ENCODE results near the gene ADAT1.

The ADAT1 gene, protein sequence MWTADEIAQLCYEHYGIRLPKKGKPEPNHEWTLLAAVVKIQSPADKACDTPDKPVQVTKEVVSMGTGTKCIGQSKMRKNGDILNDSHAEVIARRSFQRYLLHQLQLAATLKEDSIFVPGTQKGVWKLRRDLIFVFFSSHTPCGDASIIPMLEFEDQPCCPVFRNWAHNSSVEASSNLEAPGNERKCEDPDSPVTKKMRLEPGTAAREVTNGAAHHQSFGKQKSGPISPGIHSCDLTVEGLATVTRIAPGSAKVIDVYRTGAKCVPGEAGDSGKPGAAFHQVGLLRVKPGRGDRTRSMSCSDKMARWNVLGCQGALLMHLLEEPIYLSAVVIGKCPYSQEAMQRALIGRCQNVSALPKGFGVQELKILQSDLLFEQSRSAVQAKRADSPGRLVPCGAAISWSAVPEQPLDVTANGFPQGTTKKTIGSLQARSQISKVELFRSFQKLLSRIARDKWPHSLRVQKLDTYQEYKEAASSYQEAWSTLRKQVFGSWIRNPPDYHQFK

DNA sequence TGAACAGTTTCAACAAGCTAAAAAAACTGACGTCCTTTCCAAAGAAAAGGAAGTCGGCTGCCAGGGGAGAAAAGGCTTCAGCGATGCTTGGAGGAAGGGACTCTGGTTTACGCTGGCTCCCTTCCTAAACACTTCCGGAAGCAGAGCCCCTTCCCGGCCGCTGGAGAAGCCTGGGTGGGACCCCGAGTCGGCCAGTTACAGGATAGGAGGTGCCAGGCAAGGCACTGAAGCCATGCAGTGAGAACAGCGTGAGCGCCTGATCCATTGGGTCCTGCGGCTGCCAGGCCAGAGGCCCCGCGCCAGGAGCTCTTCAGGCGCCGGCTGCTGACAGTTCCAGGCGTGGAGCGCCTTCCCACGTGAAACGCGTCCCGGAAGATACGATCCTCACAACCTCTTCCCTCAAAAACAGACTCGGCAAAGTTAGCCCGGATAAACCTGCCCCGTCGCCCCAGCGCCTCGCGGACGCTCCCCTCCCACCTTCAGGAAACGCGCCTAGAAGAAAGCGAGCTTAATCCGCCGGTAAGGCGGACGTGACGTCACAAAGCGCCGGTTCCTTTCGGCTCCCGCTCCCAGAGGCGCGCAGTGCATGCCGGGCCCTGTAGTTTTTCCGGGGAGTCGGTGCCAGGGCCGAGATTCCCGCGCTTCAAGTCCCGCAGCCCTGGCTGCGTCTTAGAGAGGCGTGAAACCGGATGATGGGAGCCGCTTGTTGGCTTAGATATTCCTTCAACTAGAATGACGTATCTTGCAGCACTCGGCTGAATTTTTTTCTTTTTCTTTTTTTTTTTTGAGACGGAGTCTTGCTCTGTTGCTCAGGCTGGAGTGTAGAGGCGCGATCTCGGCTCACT is at the start of gene ADAT1:
Gene ADAT1, minus strand, starts transcription at position 521 of the 845 bp plus-strand sequence. CDS start 2,482 bp downstream, outside the sequence.
- H3K27me3 ChIP-seq (ENCODE audit: insufficient read depth, insufficient read length): no peaks in the 10 kb centered on the region
- H3K9me3 ChIP-seq (ENCODE audit: insufficient read depth, low read length): no peaks in the 10 kb centered on the region
- H3K9ac ChIP-seq (ENCODE audit: insufficient read length, low read depth): peak within 1 kb of the TSS; percentile 97
- no peaks in the 10 kb centered on the region for H3K4me1 ChIP-seq (ENCODE audit: insufficient read depth, insufficient read length)
- TF ChIP-seq YY1 (IDR thresholded peaks at IDR 0.05; ENCODE audit: insufficient read depth, insufficient read length) (no peak), ZNF274 (IDR thresholded peaks at IDR 0.05; ENCODE audit: low read depth, low read length) (no peak)
- peak; percentile 98 for DNase-seq (ENCODE audit: low read depth, low spot score)
- H3K4me3 ChIP-seq (ENCODE audit: insufficient read length, low read depth): peak within 1 kb of the TSS; percentile 98
- peaks cover 65% of the 10 kb centered on the region for H3K36me3 ChIP-seq (ENCODE audit: insufficient read depth, insufficient read length, low read length)

DNA sequence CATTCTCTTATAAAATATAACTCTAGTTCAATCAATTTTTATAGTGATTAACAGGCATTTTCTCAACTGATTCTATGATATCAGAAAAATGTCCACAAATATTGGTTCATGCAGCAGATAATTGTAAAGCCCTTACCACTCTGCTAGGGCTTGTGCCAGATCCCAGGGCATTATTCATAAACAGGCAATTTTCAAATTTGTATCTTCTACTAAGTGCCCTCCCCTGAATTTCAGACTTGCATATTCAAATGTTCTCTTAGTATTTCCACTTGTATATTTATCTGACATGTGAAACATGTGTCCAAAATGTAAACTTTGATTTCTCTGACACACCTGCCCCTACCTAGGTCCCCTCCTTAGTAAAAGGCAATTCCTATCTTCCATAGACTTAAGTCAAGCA is 44.4 kb upstream of the ADAT1 start:
- TF ChIP-seq ZNF274 (IDR thresholded peaks at IDR 0.05; ENCODE audit: low read depth, low read length): no peak
- no peak for DNase-seq (ENCODE audit: low read depth, low spot score)

DNA sequence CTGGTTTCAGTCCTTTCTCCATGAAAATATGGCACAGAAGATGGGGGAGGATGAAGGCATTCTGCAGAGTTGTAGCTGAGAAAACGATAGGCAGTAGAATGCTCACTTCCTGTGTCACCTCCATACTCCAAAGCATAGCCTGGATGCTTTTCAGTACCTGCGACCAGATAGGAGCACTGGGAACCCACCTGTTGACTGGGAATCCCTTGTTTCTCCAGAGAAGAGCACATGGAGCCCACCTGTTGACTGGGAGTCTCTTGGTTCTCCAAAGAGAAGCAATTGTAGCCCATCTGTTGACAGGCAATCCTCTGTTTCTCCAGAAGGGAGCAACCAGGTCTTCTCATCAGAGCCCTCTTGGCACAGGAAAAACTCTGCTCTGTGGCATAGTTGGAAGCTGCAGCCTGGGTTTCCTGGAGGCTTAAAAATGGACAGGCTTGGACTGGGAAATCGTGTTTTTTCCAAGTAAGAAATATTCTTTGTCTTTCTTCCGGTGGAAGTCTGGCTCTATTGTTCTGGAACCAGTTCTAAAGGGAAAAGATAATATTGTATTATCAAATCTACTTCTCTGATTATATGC is 37.7 kb upstream of the ADAT1 start:
- DNase-seq (ENCODE audit: low read depth, low spot score): no peak
- no peak overlapping the region for H3K4me3 ChIP-seq (ENCODE audit: insufficient read length, low read depth)
- no peaks in the 10 kb centered on the region for H3K4me1 ChIP-seq (ENCODE audit: insufficient read depth, insufficient read length)
- no peak for TF ChIP-seq ZNF274 (IDR thresholded peaks at IDR 0.05; ENCODE audit: low read depth, low read length)
- TF ChIP-seq SUZ12 (IDR thresholded peaks at IDR 0.05; ENCODE audit: extremely low read depth, insufficient read depth, insufficient read length): no peak
- TF ChIP-seq YY1 (IDR thresholded peaks at IDR 0.05; ENCODE audit: insufficient read depth, insufficient read length): no peak
- H3K27me3 ChIP-seq (ENCODE audit: insufficient read depth, insufficient read length): no peaks in the 10 kb centered on the region
- H3K9ac ChIP-seq (ENCODE audit: insufficient read length, low read depth): no peak overlapping the region
- peaks cover 35% of the 10 kb centered on the region for H3K36me3 ChIP-seq (ENCODE audit: insufficient read depth, insufficient read length, low read length)
- no peaks in the 10 kb centered on the region for H3K9me3 ChIP-seq (ENCODE audit: insufficient read depth, low read length)

More for the DNA sequence above, 44.4 kb upstream of the ADAT1 start:
- Histone ChIP-seq H3K4me3 (ENCODE audit: insufficient read length, low read depth) (no peak overlapping the region), H3K36me3 (ENCODE audit: insufficient read depth, insufficient read length, low read length) (no peaks in the 10 kb centered on the region), H3K27me3 (ENCODE audit: insufficient read depth, insufficient read length) (no peaks in the 10 kb centered on the region), H3K9me3 (ENCODE audit: insufficient read depth, low read length) (no peaks in the 10 kb centered on the region), H3K9ac (ENCODE audit: insufficient read length, low read depth) (no peak overlapping the region), H3K4me1 (ENCODE audit: insufficient read depth, insufficient read length) (no peaks in the 10 kb centered on the region)

DNA sequence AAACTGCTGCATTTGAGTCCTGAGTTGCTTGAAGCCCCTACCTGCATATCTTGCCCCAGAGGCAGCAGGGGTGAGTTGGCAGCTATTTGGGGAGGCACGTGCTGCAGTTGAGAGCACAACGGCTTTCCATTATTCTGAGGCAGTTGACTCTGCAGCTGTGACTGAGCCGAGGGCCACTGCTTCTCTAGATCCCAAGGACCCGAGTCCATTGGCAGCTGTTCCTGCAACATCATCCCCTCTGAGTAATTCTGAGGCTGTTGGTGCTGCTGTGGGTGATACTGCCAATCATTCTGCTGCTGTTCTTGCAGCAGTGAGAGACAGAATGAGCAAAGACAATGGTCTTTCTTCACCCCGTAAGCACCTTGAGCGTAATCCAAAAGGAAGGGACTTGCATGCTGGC is 37.2 kb upstream of the ADAT1 start:
- Histone ChIP-seq H3K36me3 (ENCODE audit: insufficient read depth, insufficient read length, low read length) (peaks cover 40% of the 10 kb centered on the region), H3K4me1 (ENCODE audit: insufficient read depth, insufficient read length) (no peaks in the 10 kb centered on the region), H3K4me3 (ENCODE audit: insufficient read length, low read depth) (no peak overlapping the region), H3K9ac (ENCODE audit: insufficient read length, low read depth) (no peak overlapping the region), H3K27me3 (ENCODE audit: insufficient read depth, insufficient read length) (no peaks in the 10 kb centered on the region), H3K9me3 (ENCODE audit: insufficient read depth, low read length) (no peaks in the 10 kb centered on the region)
- DNase-seq (ENCODE audit: low read depth, low spot score): no peak
- TF ChIP-seq YY1 (IDR thresholded peaks at IDR 0.05; ENCODE audit: insufficient read depth, insufficient read length): no peak
- TF ChIP-seq ZNF274 (IDR thresholded peaks at IDR 0.05; ENCODE audit: low read depth, low read length): no peak
- TF ChIP-seq SUZ12 (IDR thresholded peaks at IDR 0.05; ENCODE audit: extremely low read depth, insufficient read depth, insufficient read length): no peak

DNA sequence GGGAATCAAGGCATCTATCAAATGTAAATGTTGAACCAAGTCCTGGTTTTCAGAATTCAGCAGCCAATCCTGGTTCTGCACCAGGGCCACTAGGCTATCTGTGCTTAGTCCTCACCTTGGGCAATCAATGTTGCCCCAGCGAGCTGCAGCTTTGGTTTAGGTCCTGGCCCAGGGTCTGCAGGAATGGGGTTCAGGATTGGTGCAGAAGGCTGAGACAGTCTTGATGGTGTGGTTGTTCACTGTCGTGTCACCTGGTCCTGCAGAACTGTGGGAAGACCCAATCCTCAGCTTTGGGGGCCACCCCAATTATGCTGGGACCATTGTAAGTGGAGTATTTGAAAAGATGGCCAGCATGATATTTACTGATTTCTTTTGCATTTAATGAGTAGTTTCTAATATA is 35.1 kb upstream of the ADAT1 start:
- Histone ChIP-seq H3K9ac (ENCODE audit: insufficient read length, low read depth) (no peak overlapping the region), H3K4me1 (ENCODE audit: insufficient read depth, insufficient read length) (no peaks in the 10 kb centered on the region), H3K27me3 (ENCODE audit: insufficient read depth, insufficient read length) (no peaks in the 10 kb centered on the region), H3K4me3 (ENCODE audit: insufficient read length, low read depth) (no peak overlapping the region), H3K36me3 (ENCODE audit: insufficient read depth, insufficient read length, low read length) (peaks cover 57% of the 10 kb centered on the region), H3K9me3 (ENCODE audit: insufficient read depth, low read length) (no peaks in the 10 kb centered on the region)
- TF ChIP-seq YY1 (IDR thresholded peaks at IDR 0.05; ENCODE audit: insufficient read depth, insufficient read length): no peak
- TF ChIP-seq SUZ12 (IDR thresholded peaks at IDR 0.05; ENCODE audit: extremely low read depth, insufficient read depth, insufficient read length): no peak
- TF ChIP-seq ZNF274 (IDR thresholded peaks at IDR 0.05; ENCODE audit: low read depth, low read length): no peak
- no peak for DNase-seq (ENCODE audit: low read depth, low spot score)

DNA sequence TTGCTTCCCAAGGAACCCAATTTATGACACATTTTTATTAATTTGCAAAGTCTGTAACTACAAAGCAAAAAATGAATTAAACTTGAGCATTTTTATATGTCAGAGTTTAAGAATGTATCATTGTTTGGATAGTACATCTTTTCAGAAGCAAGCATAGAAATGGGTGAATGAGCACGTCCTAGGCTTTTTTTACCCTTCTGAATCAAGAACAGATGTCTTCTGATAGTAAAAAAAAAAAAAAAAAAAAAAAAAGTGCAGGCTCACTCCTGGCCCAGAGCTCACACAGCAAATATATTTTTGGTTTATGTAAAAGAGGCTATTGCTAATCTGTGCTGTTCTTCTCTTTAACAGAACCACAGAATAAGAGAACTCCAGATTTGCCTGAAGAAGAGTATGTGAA is 30.8 kb upstream of the ADAT1 start:
- peaks cover 59% of the 10 kb centered on the region for H3K36me3 ChIP-seq (ENCODE audit: insufficient read depth, insufficient read length, low read length)
- no peak overlapping the region for H3K9ac ChIP-seq (ENCODE audit: insufficient read length, low read depth)
- DNase-seq (ENCODE audit: low read depth, low spot score): no peak

More for the DNA sequence above, 30.8 kb upstream of the ADAT1 start:
- TF ChIP-seq ZNF274 (IDR thresholded peaks at IDR 0.05; ENCODE audit: low read depth, low read length) (no peak), YY1 (IDR thresholded peaks at IDR 0.05; ENCODE audit: insufficient read depth, insufficient read length) (no peak), SUZ12 (IDR thresholded peaks at IDR 0.05; ENCODE audit: extremely low read depth, insufficient read depth, insufficient read length) (no peak)
- Histone ChIP-seq H3K9me3 (ENCODE audit: insufficient read depth, low read length) (no peaks in the 10 kb centered on the region), H3K27me3 (ENCODE audit: insufficient read depth, insufficient read length) (no peaks in the 10 kb centered on the region), H3K4me1 (ENCODE audit: insufficient read depth, insufficient read length) (no peaks in the 10 kb centered on the region), H3K4me3 (ENCODE audit: insufficient read length, low read depth) (no peak overlapping the region)
